COLO829 (cell line): ENCODE data around the gene OVOL2.

Source experiments
- DNase-seq: peaks from one replicate; pipeline ENCODE4 v3.0.0; 2012; ENCODE audit warnings: low spot score

The OVOL2 gene

DNA sequence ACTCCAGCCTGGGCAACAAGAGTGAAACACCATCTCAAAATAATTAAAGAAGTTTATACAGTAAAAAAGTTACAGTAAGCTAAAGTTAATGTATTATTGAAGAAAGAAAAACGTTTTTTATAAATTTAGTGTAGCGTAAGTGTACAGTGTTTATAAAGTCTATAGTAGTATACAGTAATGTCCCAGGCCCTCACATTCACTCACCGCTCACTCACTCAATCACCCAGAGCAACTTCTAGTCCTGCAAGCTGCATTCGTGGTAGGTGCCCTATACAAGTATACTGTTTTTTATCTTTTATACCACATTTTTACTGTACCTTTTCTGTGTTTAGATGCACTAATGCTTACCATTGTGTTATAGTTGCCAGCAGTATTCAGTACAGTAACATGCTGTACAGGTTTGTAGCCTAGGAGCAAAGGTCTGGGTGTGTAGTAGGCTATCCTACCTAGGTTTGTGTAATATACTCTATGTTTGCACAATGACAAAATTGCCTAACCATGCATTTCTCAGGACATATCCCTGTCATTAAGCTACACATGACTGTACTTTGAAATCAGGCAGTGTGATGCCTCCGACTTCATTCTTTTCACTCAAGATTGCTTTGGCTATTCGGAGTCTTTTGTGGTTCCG lies 72.2 kb downstream of the OVOL2 start:
- DNase-seq = no peak

DNA sequence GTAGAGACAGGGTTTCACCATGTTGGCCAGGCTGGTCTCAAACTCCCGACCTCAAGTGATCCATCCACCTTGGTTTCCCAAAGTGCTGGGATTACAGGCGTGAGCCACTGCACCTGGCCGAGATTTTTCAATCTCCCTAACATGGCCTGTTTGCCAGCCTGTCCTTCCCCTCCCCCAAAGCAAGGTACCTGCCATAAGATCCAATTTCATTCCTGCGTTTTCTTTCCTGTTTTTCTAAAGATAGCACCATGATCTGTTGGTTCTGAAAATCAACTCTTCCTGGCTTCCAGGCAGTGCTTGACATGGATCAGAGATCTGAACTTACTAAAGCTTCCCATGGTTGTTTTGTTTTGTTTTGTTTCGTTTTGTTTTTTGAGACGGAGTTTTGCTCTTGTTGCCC lies 81.4 kb downstream of the OVOL2 start:
- DNase-seq = no peak
